CD14-positive monocyte (primary cell): ENCODE data around the gene TMPRSS11D. TPM values are rescaled to one million over a fixed set of nuclear protein-coding genes. Genes with fewer than 3 reads are reported as not detected.

Experiments used
- DNase-seq, 3 donors: peaks; one replicate each; pipeline ENCODE4 v3.0.0-alpha.2; 2011 to 2022
- H2AFZ ChIP-seq: 2 replicates; pipeline ENCODE4 v1.6.0; 2012; ENCODE audit warnings: mild to moderate bottlenecking, low read depth, low read length, inconsistent platforms; ENCODE audit not compliant: insufficient read depth, poor library complexity, severe bottlenecking
- H3K27ac ChIP-seq, 2 donors: 1 replicate in 1 of 2; 2 replicates in 1 of 2; pipeline ENCODE4 v1.5.1; 2012 to 2013; ENCODE audit warnings: low read length in 2 of 2, control low read depth in 1 of 2, inconsistent platforms in 1 of 2, low read depth in 1 of 2, mild to moderate bottlenecking in 1 of 2
- H3K27me3 ChIP-seq, 2 donors: one replicate each; pipeline versions ENCODE4 v1.6.0 to v1.6.1; 2011 to 2013; ENCODE audit warnings: low read length in 2 of 2; ENCODE audit not compliant: control insufficient read depth in 2 of 2, insufficient read depth in 2 of 2
- H3K36me3 ChIP-seq, 2 donors: replicated peaks in 1 of 2; 1 replicate in 1 of 2; 2 replicates in 1 of 2; pipeline versions ENCODE4 v1.5.1 to v1.6.1; 2012 to 2013; ENCODE audit warnings: low read length in 2 of 2, control low read depth in 1 of 2, inconsistent platforms in 1 of 2, mild to moderate bottlenecking in 1 of 2; ENCODE audit not compliant: insufficient read depth in 2 of 2, control insufficient read depth in 1 of 2
- H3K4me1 ChIP-seq, 2 donors: 1 replicate in 1 of 2; 2 replicates in 1 of 2; pipeline versions ENCODE4 v1.5.1 to v1.6.1; 2012 to 2013; ENCODE audit warnings: low read length in 2 of 2, control low read depth in 1 of 2, inconsistent platforms in 1 of 2, mild to moderate bottlenecking in 1 of 2, moderate library complexity in 1 of 2; ENCODE audit not compliant: insufficient read depth in 2 of 2, control insufficient read depth in 1 of 2
- H3K4me2 ChIP-seq: replicated peaks from 2 replicates; pipeline ENCODE3; 2012; ENCODE audit warnings: low read length, moderate library complexity, mild to moderate bottlenecking; ENCODE audit not compliant: poor library complexity, severe bottlenecking; ENCODE audit errors: extremely low read depth
- H3K4me3 ChIP-seq, 3 experiments: fragments of 200-600 bp in 1 of 3; sonication (generic) in 1 of 3; replicated peaks in 1 of 3; 1 replicate in 2 of 3; 2 replicates in 1 of 3; pipeline ENCODE4 v1.5.1; 2011 to 2013; ENCODE audit warnings: low read length in 3 of 3, mild to moderate bottlenecking in 3 of 3, control low read depth in 2 of 3, low read depth in 2 of 3, inconsistent platforms in 1 of 3, moderate library complexity in 1 of 3
- H3K79me2 ChIP-seq: 2 replicates; pipeline ENCODE4 v1.6.0; 2012; ENCODE audit warnings: mild to moderate bottlenecking, control low read depth, inconsistent platforms, low read length, moderate library complexity; ENCODE audit not compliant: insufficient read depth
- H3K9ac ChIP-seq: 2 replicates; pipeline ENCODE4 v1.6.0; 2017; ENCODE audit warnings: low read length, mild to moderate bottlenecking; ENCODE audit not compliant: insufficient read depth, poor library complexity, severe bottlenecking
- H3K9me3 ChIP-seq, 2 donors: replicated peaks in 1 of 2; 1 replicate in 1 of 2; 2 replicates in 1 of 2; pipeline versions ENCODE4 v1.5.1 to v1.6.1; 2012 to 2013; ENCODE audit warnings: low read length in 2 of 2, control low read depth in 1 of 2; ENCODE audit not compliant: control insufficient read depth in 1 of 2, insufficient read depth in 1 of 2
- H4K20me1 ChIP-seq: 2 replicates; pipeline ENCODE4 v1.6.0; 2012; ENCODE audit warnings: mild to moderate bottlenecking, low read length, control low read depth, moderate library complexity; ENCODE audit not compliant: insufficient read depth
- H3K27ac Mint-ChIP-seq, 7 donors: one replicate each; pipeline ENCODE4 v1.8.0; 2020; ENCODE audit warnings: mild to moderate bottlenecking in 7 of 7, mixed read lengths in 7 of 7, moderate library complexity in 6 of 7, inconsistent platforms in 2 of 7
- H3K27me3 Mint-ChIP-seq, 3 donors: one replicate each; pipeline ENCODE4 v1.8.0; 2021 to 2022; ENCODE audit warnings: low read depth in 3 of 3, mild to moderate bottlenecking in 3 of 3, mixed read lengths in 3 of 3, moderate library complexity in 3 of 3, inconsistent platforms in 1 of 3
- H3K36me3 Mint-ChIP-seq, 2 donors: one replicate each; pipeline ENCODE4 v1.8.0; 2020; ENCODE audit warnings: mixed read lengths in 2 of 2, inconsistent platforms in 1 of 2, mild to moderate bottlenecking in 1 of 2
- H3K4me1 Mint-ChIP-seq: one replicate; pipeline ENCODE4 v1.8.0; 2020; ENCODE audit warnings: mild to moderate bottlenecking, mixed read lengths
- H3K4me3 Mint-ChIP-seq, 2 donors: one replicate each; pipeline ENCODE4 v1.8.0; 2020; ENCODE audit warnings: mild to moderate bottlenecking in 2 of 2, mixed read lengths in 2 of 2, moderate library complexity in 1 of 2
- H3K9me3 Mint-ChIP-seq, 7 donors: one replicate each; pipeline ENCODE4 v1.8.0; 2020 to 2022; ENCODE audit warnings: mixed read lengths in 7 of 7, mild to moderate bottlenecking in 6 of 7, moderate library complexity in 6 of 7, inconsistent platforms in 2 of 7
- WGBS: methylation state at CpG from one replicate; pipeline ENCODE4 v1.1.5; 2013; ENCODE audit warnings: missing lambda C conversion rate; ENCODE audit not compliant: insufficient coverage; 5-methylcytosine and 5-hydroxymethylcytosine counted together
- intact Hi-C, 2 donors: fragments of 100-400 bp; cut with micrococcal nuclease; formaldehyde crosslinking; loops; one replicate each; pipeline versions ENCODE4 v1.15.0 to v1.15.1; 2023
- polyA plus RNA-seq, 3 donors: library from polyadenylated mRNA; depleted of rRNA in 1 of 3; unstranded in 2 of 3; stranded (reverse) in 1 of 3; fragments of 300-500 nt in 2 of 3; fragments of >200 nt in 1 of 3; fragmentation: Illumina TruSeq in 2 of 3; gene quantifications; 1 replicate in 2 of 3; 2 replicates in 1 of 3; pipeline ENCODE4 v1.2.3, GENCODE V29; 2012 to 2021
- TF ChIP-seq, protein P1 (sequence below): fragments of 200-600 bp; IDR thresholded peaks from one replicate; pipeline ENCODE4 v1.8.0; 2022; ENCODE audit warnings: antibody characterized with exemption, mild to moderate bottlenecking

The TMPRSS11D gene
- polyA plus RNA-seq, 3 donors: not detected

DNA sequence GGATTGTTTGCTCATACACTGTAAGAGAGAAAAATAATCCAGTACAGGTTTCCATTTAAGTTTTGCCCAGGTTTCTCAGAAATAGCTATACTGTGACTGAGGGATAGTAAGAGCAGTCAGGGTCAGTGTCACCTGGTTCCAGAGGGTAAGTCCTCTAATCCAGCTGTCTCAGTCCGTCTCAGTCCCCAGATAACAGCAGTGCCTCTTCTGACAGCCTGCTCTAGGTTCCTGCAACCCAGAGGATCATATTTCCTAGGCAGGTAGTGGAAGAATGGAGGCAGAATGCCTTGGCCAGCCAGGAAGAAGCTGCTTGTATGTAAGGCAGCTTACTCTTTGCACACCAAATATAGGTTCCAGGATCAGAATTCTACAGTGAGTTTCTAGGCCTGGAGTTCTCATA is 107.1 kb downstream of the TMPRSS11D start:
- Histone ChIP-seq H3K27me3 (no peaks in the 10 kb centered on the region), H4K20me1 (no peaks in the 10 kb centered on the region), H3K4me3 (no peak overlapping the region), H3K79me2 (no peaks in the 10 kb centered on the region), H3K4me1 (no peaks in the 10 kb centered on the region), H3K36me3 (no peaks in the 10 kb centered on the region), H2AFZ (no peak overlapping the region), H3K27ac (no peak overlapping the region), H3K4me2 (no peak overlapping the region), H3K9ac (no peak overlapping the region), H3K9me3 (no peaks in the 10 kb centered on the region)
- no peak for DNase-seq
- Mint-ChIP-seq H3K27ac (no peak overlapping the region), H3K27me3 (no peaks in the 10 kb centered on the region), H3K9me3 (peaks cover 0 to 7% (median 2%) of the 10 kb centered on the region in 7 donors), H3K4me3 (no peak overlapping the region), H3K36me3 (no peaks in the 10 kb centered on the region), H3K4me1 (no peaks in the 10 kb centered on the region)
- intact Hi-C loops: no loop called here
- 86% methylated on average over 1 of the region's 1 CpG for WGBS
- TF ChIP-seq, protein P1, sequence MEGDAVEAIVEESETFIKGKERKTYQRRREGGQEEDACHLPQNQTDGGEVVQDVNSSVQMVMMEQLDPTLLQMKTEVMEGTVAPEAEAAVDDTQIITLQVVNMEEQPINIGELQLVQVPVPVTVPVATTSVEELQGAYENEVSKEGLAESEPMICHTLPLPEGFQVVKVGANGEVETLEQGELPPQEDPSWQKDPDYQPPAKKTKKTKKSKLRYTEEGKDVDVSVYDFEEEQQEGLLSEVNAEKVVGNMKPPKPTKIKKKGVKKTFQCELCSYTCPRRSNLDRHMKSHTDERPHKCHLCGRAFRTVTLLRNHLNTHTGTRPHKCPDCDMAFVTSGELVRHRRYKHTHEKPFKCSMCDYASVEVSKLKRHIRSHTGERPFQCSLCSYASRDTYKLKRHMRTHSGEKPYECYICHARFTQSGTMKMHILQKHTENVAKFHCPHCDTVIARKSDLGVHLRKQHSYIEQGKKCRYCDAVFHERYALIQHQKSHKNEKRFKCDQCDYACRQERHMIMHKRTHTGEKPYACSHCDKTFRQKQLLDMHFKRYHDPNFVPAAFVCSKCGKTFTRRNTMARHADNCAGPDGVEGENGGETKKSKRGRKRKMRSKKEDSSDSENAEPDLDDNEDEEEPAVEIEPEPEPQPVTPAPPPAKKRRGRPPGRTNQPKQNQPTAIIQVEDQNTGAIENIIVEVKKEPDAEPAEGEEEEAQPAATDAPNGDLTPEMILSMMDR: no peak

Other genes starting within 250 kb of the TMPRSS11D start
- 10 to 100 TPM in 2 of 3 donors, 1 to 10 TPM in 1; 8.4 to 22.0 (median 21.0) TPM for gene UBA6, start 182.8 kb downstream of the TMPRSS11D start, polyA plus RNA-seq
- not detected for gene GNRHR, start 129.6 kb downstream of the TMPRSS11D start, polyA plus RNA-seq
- gene TMPRSS11A, start 79.5 kb upstream of the TMPRSS11D start, polyA plus RNA-seq: not detected
- not detected for gene TMPRSS11F, start 245.9 kb upstream of the TMPRSS11D start, polyA plus RNA-seq